HG02981 (cell line): ENCODE results near the gene RAP1GAP2.
"Not testable (repeated sequence)": the region's sequence is repeated elsewhere in the genome, so short reads cannot be mapped to it uniquely, and the experiment has no call there.

Source experiments
- ATAC-seq: cut with Tn5 transposase; IDR thresholded peaks from one replicate; pipeline ENCODE4 v1.9.1; 2021; ENCODE audit warnings: mild to moderate bottlenecking, moderate library complexity; ENCODE audit not compliant: unreplicated experiment

Gene RAP1GAP2

GRCh38 chr17:2796164-2797125 lies at the start of gene RAP1GAP2:
TSS of gene RAP1GAP2 (plus strand) at chr17:2796438. CDS start at chr17:2796528, 90 bp downstream.
- no peak for ATAC-seq

- ATAC-seq = no peak
Measured at GRCh38 chr17:2749058-2749783, 47.0 kb upstream of the RAP1GAP2 start, which contains the start of gene CCDC92B. TSS of gene CCDC92B (minus strand) at chr17:2749652. CDS start at chr17:2735145, 14,507 bp downstream.

- no peak for ATAC-seq
Measured at GRCh38 chr17:2749784-2750181, 46.5 kb upstream of the RAP1GAP2 start.

- no peak for ATAC-seq
Measured at GRCh38 chr17:2750721-2751120, 45.5 kb upstream of the RAP1GAP2 start.

GRCh38 chr17:2751491-2751890 lies 44.7 kb upstream of the RAP1GAP2 start:
- ATAC-seq = no peak

GRCh38 chr17:2755891-2756724 lies 40.1 kb upstream of the RAP1GAP2 start:
- no peak for ATAC-seq

GRCh38 chr17:2758870-2759269 lies 37.4 kb upstream of the RAP1GAP2 start:
- ATAC-seq = no peak

GRCh38 chr17:2770129-2770528 lies 26.1 kb upstream of the RAP1GAP2 start:
- no peak for ATAC-seq

- no peak for ATAC-seq
Measured at GRCh38 chr17:2775206-2775605, 21.0 kb upstream of the RAP1GAP2 start.

- ATAC-seq = no peak
Measured at GRCh38 chr17:2776589-2777241, 19.5 kb upstream of the RAP1GAP2 start.

GRCh38 chr17:2777242-2777867 lies 18.9 kb upstream of the RAP1GAP2 start:
- no peak for ATAC-seq

GRCh38 chr17:2778489-2778888 lies 17.7 kb upstream of the RAP1GAP2 start:
- no peak for ATAC-seq

GRCh38 chr17:2779545-2779944 lies 16.7 kb upstream of the RAP1GAP2 start:
- ATAC-seq = no peak

- ATAC-seq = no peak
Measured at GRCh38 chr17:2780256-2780655, 16.0 kb upstream of the RAP1GAP2 start.

- no peak for ATAC-seq
Measured at GRCh38 chr17:2780931-2781454, 15.2 kb upstream of the RAP1GAP2 start.

GRCh38 chr17:2781598-2781997 lies 14.6 kb upstream of the RAP1GAP2 start:
- ATAC-seq = not testable (repeated sequence)

- no peak for ATAC-seq
Measured at GRCh38 chr17:2782055-2782454, 14.2 kb upstream of the RAP1GAP2 start.

GRCh38 chr17:2783310-2784030 lies 12.8 kb upstream of the RAP1GAP2 start:
- ATAC-seq = no peak

GRCh38 chr17:2784864-2785263 lies 11.4 kb upstream of the RAP1GAP2 start:
- no peak for ATAC-seq
